Gastroesophageal sphincter (tissue), 4 donors: ENCODE results near the gene STK32B. TPM values are rescaled to one million over a fixed set of nuclear protein-coding genes. Genes with fewer than 3 reads are reported as not detected.
"Not testable (repeated sequence)": the region's sequence is repeated elsewhere in the genome, so short reads cannot be mapped to it uniquely, and the experiment has no call there.

Source experiments
- ATAC-seq: fragments of 150-250 bp; one replicate; pipeline ENCODE4 v1.9.1; 2016; ENCODE audit warnings: mild to moderate bottlenecking, moderate library complexity
- H3K27ac ChIP-seq, 4 donors: fragments of 200-600 bp; sonication (generic) in 3 of 4; 1 replicate in 3 of 4; 2 replicates in 1 of 4; pipeline ENCODE4 v1.5.1; 2016 to 2019
- H3K27me3 ChIP-seq: fragments of 200-600 bp; sonication (generic); one replicate; pipeline ENCODE4 v1.5.1; 2019
- H3K36me3 ChIP-seq, 2 donors: fragments of 200-600 bp; sonication (generic); one replicate each; pipeline ENCODE4 v1.5.1; 2019; ENCODE audit warnings: control low read depth in 1 of 2
- H3K4me1 ChIP-seq, 3 donors: fragments of 200-600 bp; sonication (generic); 1 replicate in 2 of 3; 2 replicates in 1 of 3; pipeline ENCODE4 v1.5.1; 2016 to 2019; ENCODE audit warnings: control low read depth in 2 of 3
- H3K4me3 ChIP-seq, 2 donors: fragments of 200-600 bp; sonication (generic); one replicate each; pipeline ENCODE4 v1.5.1; 2019; ENCODE audit warnings: mild to moderate bottlenecking in 1 of 2, moderate library complexity in 1 of 2
- H3K9me3 ChIP-seq, 3 donors: fragments of 200-600 bp; sonication (generic); one replicate each; pipeline ENCODE4 v1.5.1; 2017 to 2019; ENCODE audit warnings: control low read depth in 2 of 3
- EP300 ChIP-seq: sonication (generic); formaldehyde crosslinking; IDR thresholded peaks from one replicate; pipeline ENCODE4 v1.6.1; 2017; ENCODE audit warnings: antibody characterized with exemption, mild to moderate bottlenecking
- POLR2A ChIP-seq, 2 donors: fragments of 450-650 bp; IDR thresholded peaks; one replicate each; pipeline ENCODE4 v1.6.1; 2017; ENCODE audit warnings: antibody characterized with exemption in 2 of 2, mild to moderate bottlenecking in 2 of 2, moderate library complexity in 1 of 2
- POLR2AphosphoS5 ChIP-seq: sonication (generic); formaldehyde crosslinking; IDR thresholded peaks from one replicate; pipeline ENCODE4 v1.6.1; 2017; ENCODE audit warnings: antibody characterized with exemption
- WGBS, 2 donors: methylation state at CpG; one replicate each; pipeline ENCODE4 v1.1.5; 2018; ENCODE audit warnings: low coverage in 1 of 2; 5-methylcytosine and 5-hydroxymethylcytosine counted together
- total RNA-seq, 4 donors: library from RNA; depleted of rRNA; stranded (reverse); fragments of >200 nt; gene quantifications; one replicate each; pipeline ENCODE4 v1.1.0, GENCODE V29; 2016
- TF ChIP-seq, protein P1 (sequence below), 4 experiments: fragments of 200-600 bp in 2 of 4; fragments of 450-650 bp in 2 of 4; sonication (generic) in 1 of 4; IDR thresholded peaks; one replicate each; pipeline ENCODE4 v1.5.1; 2017 to 2019; ENCODE audit warnings: antibody characterized with exemption in 4 of 4, mild to moderate bottlenecking in 2 of 4, moderate library complexity in 2 of 4

The STK32B gene
- total RNA-seq, 4 donors from 2014 or later: 1.9 to 5.3 (median 2.4) TPM

DNA sequence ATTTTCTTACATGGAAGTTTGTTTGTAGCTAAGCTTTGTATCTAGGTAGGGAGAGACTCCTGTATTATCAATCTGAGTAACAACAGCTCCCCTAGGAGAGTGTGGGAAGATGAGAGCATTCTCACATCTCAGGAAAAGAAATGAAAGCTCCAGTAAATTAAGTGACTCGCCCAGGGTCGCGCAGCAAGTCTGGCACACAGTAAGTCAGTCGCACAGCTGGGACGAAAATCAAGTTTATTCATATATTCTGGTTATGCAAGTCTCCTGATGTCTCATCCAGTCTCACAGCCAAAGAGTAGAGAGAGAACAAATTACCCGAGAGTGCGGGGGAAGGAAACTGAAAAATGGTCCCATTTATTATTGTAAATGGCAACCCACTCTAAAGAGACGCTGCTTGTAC, 216.1 kb downstream of the STK32B start:
- no peak overlapping the region for H3K4me3 ChIP-seq
- no peaks in the 10 kb centered on the region for H3K4me1 ChIP-seq
- H3K36me3 ChIP-seq: no peaks in the 10 kb centered on the region
- ATAC-seq: no peak
- TF ChIP-seq EP300 (no peak), POLR2A (IDR thresholded peaks at IDR 0.05) (no peak), POLR2AphosphoS5 (no peak)
- TF ChIP-seq, protein P1, sequence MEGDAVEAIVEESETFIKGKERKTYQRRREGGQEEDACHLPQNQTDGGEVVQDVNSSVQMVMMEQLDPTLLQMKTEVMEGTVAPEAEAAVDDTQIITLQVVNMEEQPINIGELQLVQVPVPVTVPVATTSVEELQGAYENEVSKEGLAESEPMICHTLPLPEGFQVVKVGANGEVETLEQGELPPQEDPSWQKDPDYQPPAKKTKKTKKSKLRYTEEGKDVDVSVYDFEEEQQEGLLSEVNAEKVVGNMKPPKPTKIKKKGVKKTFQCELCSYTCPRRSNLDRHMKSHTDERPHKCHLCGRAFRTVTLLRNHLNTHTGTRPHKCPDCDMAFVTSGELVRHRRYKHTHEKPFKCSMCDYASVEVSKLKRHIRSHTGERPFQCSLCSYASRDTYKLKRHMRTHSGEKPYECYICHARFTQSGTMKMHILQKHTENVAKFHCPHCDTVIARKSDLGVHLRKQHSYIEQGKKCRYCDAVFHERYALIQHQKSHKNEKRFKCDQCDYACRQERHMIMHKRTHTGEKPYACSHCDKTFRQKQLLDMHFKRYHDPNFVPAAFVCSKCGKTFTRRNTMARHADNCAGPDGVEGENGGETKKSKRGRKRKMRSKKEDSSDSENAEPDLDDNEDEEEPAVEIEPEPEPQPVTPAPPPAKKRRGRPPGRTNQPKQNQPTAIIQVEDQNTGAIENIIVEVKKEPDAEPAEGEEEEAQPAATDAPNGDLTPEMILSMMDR (IDR thresholded peaks at IDR 0.05): no peak
- 43 to 61% methylated on average over 3 to 8 of the region's 8 CpGs for WGBS, 2 donors
- H3K27me3 ChIP-seq: no peaks in the 10 kb centered on the region
- H3K27ac ChIP-seq: no peak overlapping the region
- no peaks in the 10 kb centered on the region for H3K9me3 ChIP-seq

DNA sequence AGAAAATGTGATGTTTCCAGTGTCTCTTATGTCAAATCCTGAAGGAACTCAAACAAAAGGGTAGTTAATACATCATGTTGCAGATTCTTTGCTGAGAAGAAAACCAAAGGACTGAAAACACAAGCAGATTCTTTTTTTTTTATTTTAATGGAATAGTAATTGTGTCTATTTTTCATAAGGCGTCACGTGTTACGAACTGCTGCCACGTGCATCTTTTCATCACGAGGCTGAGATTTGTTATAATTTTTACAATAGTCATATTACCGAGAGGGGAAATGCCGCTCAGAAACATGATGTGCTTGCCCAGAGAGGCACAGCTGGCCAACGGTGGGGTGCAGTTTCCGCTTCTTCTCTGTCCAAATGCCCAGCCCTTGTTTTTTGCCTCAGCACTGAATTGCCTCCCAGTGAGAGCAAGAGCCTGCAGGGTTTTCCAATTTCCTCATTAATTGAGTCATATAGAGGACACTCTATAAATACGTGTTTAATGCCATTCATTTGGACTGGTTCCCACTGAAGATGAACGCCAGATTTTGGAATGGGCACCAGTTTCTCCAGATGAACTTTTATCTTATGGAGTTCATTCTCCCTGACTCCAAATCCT, 225.3 kb downstream of the STK32B start:
- Histone ChIP-seq H3K9me3 (no peaks in the 10 kb centered on the region), H3K27ac (no peak overlapping the region), H3K36me3 (no peaks in the 10 kb centered on the region), H3K27me3 (no peaks in the 10 kb centered on the region), H3K4me3 (no peak overlapping the region), H3K4me1 (no peaks in the 10 kb centered on the region)
- ATAC-seq: no peak
- 71 to 74% methylated on average over 11 of the region's 11 CpGs for WGBS, 2 donors
- TF ChIP-seq, protein P1 (IDR thresholded peaks at IDR 0.05): no peak
- TF ChIP-seq EP300 (no peak), POLR2A (IDR thresholded peaks at IDR 0.05) (no peak), POLR2AphosphoS5 (no peak)

DNA sequence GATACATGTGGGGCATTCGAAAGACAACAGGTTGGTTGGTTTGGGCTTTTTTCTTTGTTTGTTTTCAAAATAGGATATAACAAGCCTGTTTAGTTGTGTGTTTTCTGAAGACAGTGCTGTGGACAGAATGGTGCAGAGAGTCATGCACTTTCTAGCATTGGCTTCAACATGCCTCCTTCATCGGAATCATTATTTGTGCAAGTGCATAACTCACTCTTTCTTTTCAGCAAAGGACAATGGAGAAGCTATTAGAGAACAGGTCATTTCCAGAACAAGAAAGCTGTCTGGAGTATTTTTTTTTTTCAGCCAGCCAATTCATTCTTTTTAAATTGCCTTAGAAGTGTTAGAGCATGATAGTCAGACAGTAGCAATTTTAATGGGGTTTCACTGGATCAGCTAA, 225.8 kb downstream of the STK32B start:
- no peaks in the 10 kb centered on the region for H3K36me3 ChIP-seq
- TF ChIP-seq POLR2A (IDR thresholded peaks at IDR 0.05): no peak
- no peak for TF ChIP-seq POLR2AphosphoS5
- TF ChIP-seq, protein P1 (IDR thresholded peaks at IDR 0.05): no peak
- TF ChIP-seq EP300: no peak
- H3K4me1 ChIP-seq: no peaks in the 10 kb centered on the region
- no peak overlapping the region for H3K4me3 ChIP-seq
- no peaks in the 10 kb centered on the region for H3K9me3 ChIP-seq
- no peak overlapping the region for H3K27ac ChIP-seq
- no peaks in the 10 kb centered on the region for H3K27me3 ChIP-seq
- WGBS, 2 donors: 80 to 88% methylated on average over 2 of the region's 2 CpGs
- no peak for ATAC-seq

DNA sequence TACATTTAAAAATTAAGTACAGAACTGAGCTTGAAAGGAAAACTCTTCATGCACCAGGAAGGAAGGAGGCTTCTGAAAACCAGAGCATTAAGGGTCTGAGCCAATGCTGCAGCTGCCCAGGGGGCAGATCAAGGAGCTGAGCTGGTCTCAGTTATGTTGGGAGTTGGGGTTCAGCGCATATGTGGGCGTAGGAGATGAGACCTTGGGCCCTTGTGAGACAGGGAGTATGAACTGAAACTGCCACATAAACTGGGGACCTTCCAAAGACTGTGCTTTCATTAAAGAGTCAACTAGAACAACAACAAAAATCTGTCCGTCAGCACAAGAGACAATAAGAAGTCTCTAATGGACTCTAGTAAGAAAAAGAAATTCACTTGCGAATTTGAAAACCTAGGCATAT, 226.9 kb downstream of the STK32B start:
- H3K9me3 ChIP-seq: no peaks in the 10 kb centered on the region
- no peak for ATAC-seq

DNA sequence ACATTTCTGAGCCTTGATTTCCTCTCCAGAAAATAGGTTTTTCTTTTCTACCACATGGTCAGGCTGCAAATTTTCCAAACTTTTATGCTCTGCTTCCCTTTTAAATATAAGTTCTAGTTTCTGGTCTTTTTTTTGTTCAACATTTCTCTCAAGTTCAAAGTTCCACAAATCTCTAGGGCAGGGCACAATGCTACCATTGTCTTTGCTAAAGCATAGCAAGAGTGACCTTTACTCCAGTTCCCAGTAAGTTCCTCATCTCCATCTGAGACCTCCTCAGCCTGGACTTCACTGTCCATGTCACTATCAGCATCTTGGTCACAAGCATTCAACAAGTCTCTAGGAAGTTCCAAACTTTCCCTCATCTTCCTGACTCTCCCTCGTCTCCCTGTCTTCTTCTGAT, 228.8 kb downstream of the STK32B start:
- H3K4me3 ChIP-seq, H3K4me1 ChIP-seq, H3K36me3 ChIP-seq, H3K27me3 ChIP-seq, ATAC-seq, H3K9me3 ChIP-seq, H3K27ac ChIP-seq: not testable (repeated sequence)
- 58% methylated on average over 1 of the region's 1 CpG; no CpG with 5 or more reads in 1 of the 2 donors for WGBS, 2 donors

More for the DNA sequence above, 226.9 kb downstream of the STK32B start:
- no peaks in the 10 kb centered on the region for H3K4me1 ChIP-seq
- 91 to 95% methylated on average over 4 of the region's 4 CpGs for WGBS, 2 donors
- H3K4me3 ChIP-seq: no peak overlapping the region
- no peaks in the 10 kb centered on the region for H3K36me3 ChIP-seq
- H3K27ac ChIP-seq: no peak overlapping the region
- no peaks in the 10 kb centered on the region for H3K27me3 ChIP-seq
- TF ChIP-seq POLR2A (IDR thresholded peaks at IDR 0.05) (no peak), POLR2AphosphoS5 (no peak), EP300 (no peak)
- TF ChIP-seq, protein P1 (IDR thresholded peaks at IDR 0.05): no peak
